ENCODE data around the gene TMEM61.
"Not testable (repeated sequence)": the region's sequence is repeated elsewhere in the genome, so short reads cannot be mapped to it uniquely, and the experiment has no call there.

TMEM61 gene
- 0 to 0.04 reads per million in 2 experiments for total RNA-seq

- no peak for DNase-seq (ENCODE audit: low read depth)
Observed at GRCh38 chr1:54980528-54981241, at the start of gene TMEM61. TSS of gene TMEM61 (plus strand) at chr1:54980628. CDS start at chr1:54981066, 438 bp downstream.

DNA sequence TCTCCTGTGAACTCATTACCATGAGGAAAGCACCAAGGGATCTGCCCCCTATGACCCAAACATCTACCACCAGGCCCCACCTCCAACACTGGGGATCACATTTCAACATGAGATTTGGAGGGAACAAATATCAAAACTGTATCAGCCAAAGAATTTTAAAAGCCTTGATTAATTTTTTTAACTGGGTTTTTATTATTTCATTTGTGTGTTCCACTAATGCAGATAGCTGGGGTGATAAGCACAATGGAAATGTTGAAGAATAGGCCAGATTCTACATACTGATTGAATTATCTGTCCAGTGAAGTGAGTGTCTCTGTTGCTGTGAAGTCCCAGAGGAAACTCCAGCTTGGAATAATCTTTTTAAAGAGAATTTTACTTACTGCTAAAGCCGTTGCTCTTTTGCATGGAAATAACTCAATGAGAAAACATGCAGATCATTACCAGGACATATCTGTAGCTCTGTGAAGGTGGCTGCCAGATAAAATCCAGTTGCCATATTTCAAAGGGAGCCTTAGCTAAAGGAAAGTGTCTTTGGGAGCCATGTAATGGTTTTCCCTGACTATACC lies 49.1 kb upstream of the TMEM61 start:
- DNase-seq (ENCODE audit: low read depth): no peak

DNA sequence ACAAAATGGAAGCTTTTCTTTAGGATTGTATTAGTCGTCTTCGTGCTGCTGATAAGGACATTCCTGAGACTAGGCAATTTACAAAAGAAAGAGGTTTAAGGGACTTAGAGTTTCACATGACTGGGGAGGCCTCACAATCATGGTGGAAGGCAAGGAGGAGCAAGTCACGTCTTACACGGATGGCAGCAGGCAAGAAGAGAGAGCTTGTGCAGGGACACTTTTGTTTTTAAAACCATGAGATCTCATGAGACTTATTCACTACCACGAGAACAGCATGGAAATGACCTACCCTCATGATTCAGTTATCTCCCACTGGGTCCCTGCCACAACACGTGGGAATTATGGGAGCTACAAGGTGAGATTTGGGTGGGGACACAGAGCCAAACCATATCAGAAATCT lies 46.3 kb upstream of the TMEM61 start:
- DNase-seq (ENCODE audit: low read depth): not testable (repeated sequence)

GRCh38 chr1:54934869-54935268 lies 45.6 kb upstream of the TMEM61 start:
- no peak for DNase-seq (ENCODE audit: low read depth)

DNA sequence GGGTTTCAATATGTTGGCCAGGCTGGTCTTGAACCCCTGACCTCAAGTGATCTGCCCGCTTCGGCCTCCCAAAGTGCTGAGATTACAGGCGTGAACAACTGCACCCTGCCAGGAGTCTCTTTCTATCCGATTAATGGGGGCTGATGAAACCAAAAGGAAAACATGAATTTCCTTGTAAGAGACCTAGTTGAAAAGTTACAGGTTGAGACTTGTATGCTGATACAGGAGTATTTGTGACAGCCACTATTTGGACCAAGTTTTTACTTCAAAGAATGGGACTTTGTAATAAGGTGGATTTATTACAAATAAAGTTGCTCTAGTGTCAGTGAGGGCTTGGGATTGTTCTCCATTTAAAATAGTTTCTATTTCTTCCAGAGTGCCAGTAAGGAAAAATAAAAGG lies 43.6 kb upstream of the TMEM61 start:
- no peak for DNase-seq (ENCODE audit: low read depth)

- no peak for DNase-seq (ENCODE audit: low read depth)
Observed at GRCh38 chr1:54937469-54937868, 43.0 kb upstream of the TMEM61 start.

- not testable (repeated sequence) for DNase-seq (ENCODE audit: low read depth)
Observed at GRCh38 chr1:54938955-54939354, 41.5 kb upstream of the TMEM61 start.

GRCh38 chr1:54940042-54940441 lies 40.4 kb upstream of the TMEM61 start:
- DNase-seq (ENCODE audit: low read depth): no peak

- no peak for DNase-seq (ENCODE audit: low read depth)
Observed at GRCh38 chr1:54942976-54943375, 37.5 kb upstream of the TMEM61 start.

DNA sequence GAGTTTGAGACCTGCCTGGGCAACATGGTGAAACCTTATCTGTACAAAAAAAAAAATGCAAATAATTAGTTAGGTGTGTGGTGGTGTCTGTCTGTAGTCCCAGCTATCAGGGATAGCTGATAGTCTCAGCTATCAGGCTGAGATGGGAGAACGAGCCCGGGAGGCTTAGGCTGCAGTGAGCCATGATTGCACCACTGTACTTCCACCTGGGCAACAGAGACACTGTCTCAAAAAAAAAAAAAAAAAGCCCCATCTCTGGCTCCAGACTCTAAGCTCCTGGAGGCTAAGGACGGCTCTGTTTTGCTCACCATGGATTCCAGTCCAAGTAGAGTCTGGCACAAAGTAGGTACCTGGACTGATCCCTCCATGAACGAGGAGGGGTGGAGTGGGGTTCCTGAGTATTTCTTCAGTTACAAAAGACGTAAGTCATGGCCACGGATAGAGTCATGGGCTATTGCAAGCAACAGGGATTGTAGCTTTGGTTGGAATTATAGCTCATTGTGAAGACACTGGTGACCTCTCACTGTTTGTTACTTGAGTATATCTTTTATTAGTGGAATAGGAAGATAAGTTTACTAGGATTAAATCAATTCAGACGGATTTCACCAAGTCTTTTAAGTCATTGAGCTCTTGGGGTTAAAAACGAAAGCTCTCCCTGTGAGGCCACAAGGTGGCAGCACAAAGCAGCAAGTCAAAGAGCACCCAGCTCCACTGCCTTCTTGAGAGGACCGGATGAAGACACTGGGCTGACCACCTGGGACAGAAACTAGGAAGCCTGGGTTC lies 35.6 kb upstream of the TMEM61 start:
- peak; percentile 35 for DNase-seq (ENCODE audit: low read depth)

DNA sequence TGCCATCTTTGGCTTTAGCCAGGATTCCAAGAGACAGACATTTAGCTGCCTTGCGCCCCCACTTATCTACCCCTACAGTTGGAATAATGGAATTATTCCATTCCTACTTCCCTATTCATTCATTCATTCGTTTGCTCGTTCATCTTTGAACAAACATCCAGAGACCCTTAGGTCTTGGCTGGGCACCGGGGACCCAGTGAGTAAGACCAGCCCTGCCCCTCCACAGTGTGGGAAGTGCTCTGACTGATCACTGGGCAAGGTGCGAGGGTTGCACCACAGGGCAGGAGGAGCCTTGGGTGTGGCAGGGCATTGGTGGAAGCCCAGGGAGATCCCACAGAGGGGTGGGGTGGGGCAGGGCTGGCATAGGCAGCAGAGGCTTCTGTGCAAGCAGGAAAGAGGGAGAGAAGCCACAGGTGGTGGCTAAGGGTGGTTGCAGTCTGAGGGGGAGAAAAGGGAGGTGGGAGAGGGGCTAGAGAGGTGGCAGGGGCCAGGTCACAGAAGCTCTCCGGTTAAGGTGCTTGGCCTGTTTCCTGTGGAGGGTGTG lies 35.0 kb upstream of the TMEM61 start:
- DNase-seq (ENCODE audit: low read depth): no peak

GRCh38 chr1:54947540-54947939 lies 32.9 kb upstream of the TMEM61 start:
- no peak for DNase-seq (ENCODE audit: low read depth)

- no peak for DNase-seq (ENCODE audit: low read depth)
Observed at GRCh38 chr1:54949053-54949452, 31.4 kb upstream of the TMEM61 start.

DNA sequence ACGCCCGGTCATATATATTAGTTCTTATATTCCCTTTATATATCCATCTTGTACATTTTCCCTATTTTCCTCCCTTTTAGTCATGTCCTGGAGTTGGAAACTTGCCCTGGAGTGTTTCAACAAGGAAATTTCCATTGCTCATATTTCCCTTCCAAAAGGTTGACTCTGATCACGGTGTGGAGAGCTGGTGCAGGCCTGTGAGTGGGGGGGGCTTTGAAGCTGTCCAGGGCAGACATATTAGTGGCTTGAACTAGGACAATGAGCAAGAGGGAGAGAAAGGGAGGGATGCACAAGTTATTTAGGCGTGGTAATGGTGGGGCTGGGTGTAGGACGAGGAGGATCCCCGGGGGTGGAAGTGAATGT lies 30.4 kb upstream of the TMEM61 start:
- DNase-seq (ENCODE audit: low read depth): no peak

DNA sequence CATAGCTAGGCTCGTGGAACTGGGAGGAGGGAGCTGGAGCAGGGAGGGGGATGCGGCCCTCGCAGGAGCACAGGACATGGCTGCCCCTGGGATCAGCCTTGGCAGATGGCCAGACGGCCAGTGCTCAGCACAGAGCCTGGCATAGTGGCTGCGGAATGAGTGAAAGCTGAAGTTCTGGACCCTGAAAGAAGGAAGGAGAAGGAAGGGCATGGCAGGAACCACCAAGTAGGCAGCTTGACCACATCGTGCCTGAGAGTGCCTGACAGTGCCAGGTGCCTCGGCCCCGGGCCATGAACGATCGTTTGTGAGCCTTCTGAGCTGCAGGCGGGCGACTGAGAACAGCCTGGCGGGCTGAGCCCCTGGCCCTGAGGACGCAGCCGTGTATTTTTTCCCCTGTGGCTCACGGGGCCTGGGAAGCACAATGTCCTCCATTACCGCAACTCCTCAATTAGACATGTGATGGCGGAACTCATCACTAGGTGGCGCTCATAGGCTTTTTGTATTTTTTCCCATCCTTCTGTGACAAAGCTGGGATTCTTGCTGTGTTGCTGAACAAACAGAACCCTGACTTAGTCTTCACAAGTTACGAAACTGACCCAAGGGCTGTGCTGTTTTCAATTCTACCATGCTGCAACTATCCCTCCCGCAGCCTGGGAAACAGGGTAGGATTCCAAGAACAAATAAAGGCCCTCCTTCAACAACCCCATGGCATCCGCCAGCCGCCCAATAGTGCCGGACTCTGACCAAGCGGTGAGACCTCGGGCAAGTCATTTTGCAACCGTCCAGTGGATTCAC lies 29.9 kb upstream of the TMEM61 start:
- DNase-seq (ENCODE audit: low read depth): peak; percentile 16

DNA sequence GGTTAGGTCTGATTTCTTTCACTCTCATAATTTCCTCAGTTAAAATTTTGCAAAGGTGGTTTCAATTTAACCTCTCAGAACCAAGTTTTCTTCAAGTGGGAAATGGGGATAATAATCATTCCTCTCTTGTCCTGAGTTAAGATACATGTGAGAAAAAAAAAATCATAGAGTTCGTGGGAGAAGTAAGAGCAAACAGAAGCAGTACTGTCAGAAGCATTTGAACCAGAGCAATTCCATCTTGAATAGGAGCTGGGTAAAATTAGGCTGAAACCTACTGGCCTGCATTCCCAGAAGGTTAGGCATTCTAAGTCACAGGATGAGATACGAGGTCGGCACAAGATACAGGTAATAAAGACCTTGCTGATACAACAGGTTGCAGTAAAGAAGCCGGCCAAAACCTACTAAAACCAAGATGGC lies 28.6 kb upstream of the TMEM61 start:
- no peak for DNase-seq (ENCODE audit: low read depth)

DNA sequence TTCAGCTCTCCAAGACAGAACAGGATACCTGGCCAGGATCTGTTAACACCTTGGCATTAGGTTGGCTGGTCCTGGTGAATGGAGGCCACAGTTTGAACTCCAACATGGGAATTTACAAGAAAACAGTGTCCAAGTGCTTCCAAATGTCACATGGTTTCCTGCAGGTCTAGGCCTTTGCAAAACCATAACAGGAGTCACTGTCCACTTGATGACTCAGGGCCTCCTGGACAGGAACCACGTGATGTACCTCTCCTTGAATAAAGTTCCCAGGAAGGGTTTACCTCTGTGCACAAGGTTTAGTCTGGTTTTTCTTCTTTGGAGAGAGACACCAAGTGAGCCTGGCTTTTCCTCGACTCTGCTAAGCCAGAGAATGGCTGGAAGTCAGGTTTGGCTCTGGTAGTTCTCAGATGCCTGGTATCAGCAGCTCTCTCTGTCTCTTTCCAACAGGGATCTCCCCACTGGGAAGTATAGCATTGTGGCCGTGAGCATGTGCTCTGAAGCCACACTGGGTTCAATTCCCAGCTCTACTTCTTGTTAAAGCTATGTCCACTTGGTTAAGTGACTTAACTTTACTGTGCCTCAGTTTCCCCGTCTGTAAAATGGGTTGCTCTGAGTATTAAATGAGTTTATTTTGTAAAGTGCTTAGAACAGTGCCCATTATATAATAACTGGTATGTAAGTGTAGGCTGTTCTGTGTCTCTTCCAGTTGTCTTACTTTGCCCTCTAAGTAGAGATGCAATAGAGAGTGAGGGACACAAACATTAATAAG lies 27.3 kb upstream of the TMEM61 start:
- no peak for DNase-seq (ENCODE audit: low read depth)

- no peak for DNase-seq (ENCODE audit: low read depth)
Observed at GRCh38 chr1:54953846-54954245, 26.6 kb upstream of the TMEM61 start.

DNA sequence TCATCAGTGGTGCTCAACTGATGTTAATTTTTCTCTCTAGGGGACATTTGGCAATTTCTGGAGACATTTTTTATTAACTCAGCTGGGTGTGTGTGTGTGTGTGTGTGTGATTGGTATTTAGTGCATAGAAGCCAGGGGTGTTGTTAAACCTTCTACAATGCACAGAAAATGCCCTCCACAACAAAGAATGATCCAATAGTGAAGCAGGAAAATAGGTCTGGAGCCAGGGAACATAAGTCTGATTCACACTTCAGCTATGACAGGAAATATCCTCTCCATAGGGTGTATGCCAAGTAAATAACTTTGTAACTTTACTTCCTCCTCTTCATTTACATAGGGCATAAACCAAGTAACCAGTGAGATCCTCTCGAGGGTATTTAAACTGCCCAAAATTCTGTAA lies 25.1 kb upstream of the TMEM61 start:
- DNase-seq (ENCODE audit: low read depth): no peak

- no peak for DNase-seq (ENCODE audit: low read depth)
Observed at GRCh38 chr1:54956726-54957125, 23.7 kb upstream of the TMEM61 start.

- no peak for DNase-seq (ENCODE audit: low read depth)
Observed at GRCh38 chr1:54959241-54959640, 21.2 kb upstream of the TMEM61 start.
